CD4-positive, CD25-positive, alpha-beta regulatory T cell (primary cell): ENCODE results near the gene ZNF337. TPM values are rescaled to one million over a fixed set of nuclear protein-coding genes. Genes with fewer than 3 reads are reported as not detected.
"Not testable (repeated sequence)": the region's sequence is repeated elsewhere in the genome, so short reads cannot be mapped to it uniquely, and the experiment has no call there.

Experiments
- ATAC-seq, 2 donors: fragments of 150-1000 bp; cut with Tn5 transposase; one replicate each; pipeline ENCODE4 v1.10.0; 2021; ENCODE audit warnings: low read depth in 2 of 2, moderate number of reproducible peaks in 2 of 2, moderate library complexity in 1 of 2
- DNase-seq, 3 donors: peaks; one replicate each; pipeline versions ENCODE4 v3.0.0 to v3.0.0-alpha.2; 2012 to 2022; ENCODE audit warnings: mixed read lengths in 1 of 3
- H3K27ac ChIP-seq: one replicate; pipeline ENCODE4 v1.7.0; 2013; ENCODE audit warnings: mild to moderate bottlenecking, low read length; ENCODE audit not compliant: insufficient read depth, poor library complexity, severe bottlenecking
- H3K27me3 ChIP-seq: one replicate; pipeline ENCODE4 v1.7.0; 2013; ENCODE audit warnings: low read length; ENCODE audit not compliant: control insufficient read depth, insufficient read depth
- H3K36me3 ChIP-seq: one replicate; pipeline ENCODE4 v1.7.0; 2013; ENCODE audit warnings: mild to moderate bottlenecking, low read length, moderate library complexity; ENCODE audit not compliant: control insufficient read depth, insufficient read depth
- H3K4me1 ChIP-seq: 2 replicates; pipeline ENCODE4 v1.7.0; 2013; ENCODE audit warnings: mild to moderate bottlenecking, low read length; ENCODE audit not compliant: insufficient read depth, control insufficient read depth, poor library complexity, severe bottlenecking
- H3K4me3 ChIP-seq: one replicate; pipeline ENCODE4 v1.7.0; 2013; ENCODE audit warnings: low read depth, mild to moderate bottlenecking, low read length, moderate library complexity
- H3K9me3 ChIP-seq, 2 experiments: 1 replicate in 1 of 2; 2 replicates in 1 of 2; pipeline ENCODE4 v1.7.0; 2013; ENCODE audit warnings: low read length in 2 of 2, mild to moderate bottlenecking in 1 of 2, moderate library complexity in 1 of 2; ENCODE audit not compliant: control insufficient read depth in 2 of 2
- H3K27ac Mint-ChIP-seq, 3 donors: one replicate each; pipeline ENCODE4 v1.8.0; 2020 to 2022; ENCODE audit warnings: mild to moderate bottlenecking in 3 of 3, mixed read lengths in 3 of 3, moderate library complexity in 2 of 3
- H3K27me3 Mint-ChIP-seq: one replicate; pipeline ENCODE4 v1.8.0; 2022; ENCODE audit warnings: mild to moderate bottlenecking, mixed read lengths
- H3K36me3 Mint-ChIP-seq: one replicate; pipeline ENCODE4 v1.8.0; 2020; ENCODE audit warnings: mixed read lengths
- H3K4me1 Mint-ChIP-seq, 4 donors: one replicate each; pipeline ENCODE4 v1.8.0; 2020 to 2022; ENCODE audit warnings: mixed read lengths in 4 of 4, mild to moderate bottlenecking in 1 of 4
- H3K4me3 Mint-ChIP-seq, 4 donors: one replicate each; pipeline ENCODE4 v1.8.0; 2020 to 2022; ENCODE audit warnings: mild to moderate bottlenecking in 4 of 4, mixed read lengths in 4 of 4, moderate library complexity in 3 of 4
- H3K9me3 Mint-ChIP-seq, 7 donors: one replicate each; pipeline ENCODE4 v1.8.0; 2020 to 2022; ENCODE audit warnings: mixed read lengths in 7 of 7, mild to moderate bottlenecking in 3 of 7, moderate library complexity in 2 of 7
- polyA plus RNA-seq, 4 donors: library from polyadenylated mRNA; unstranded; fragments of 300-500 nt; fragmentation: Illumina TruSeq; gene quantifications; one replicate each; pipeline ENCODE4 v1.2.3, GENCODE V29; 2021
- total RNA-seq: library from RNA; stranded (reverse); gene quantifications from one replicate; pipeline ENCODE4 v1.2.3, GENCODE V29; 2022

The ZNF337 gene
- total and polyA plus RNA-seq, 5 donors from 2014 or later = 7.1 to 18.1 (median 11.6) TPM

- Mint-ChIP-seq H3K27me3 (peaks cover 4% of the 10 kb centered on the region), H3K36me3 (peaks cover 21% of the 10 kb centered on the region), H3K4me3 (peak overlapping the region; percentile 93 to 96 (median 94)), H3K9me3 (peaks cover 0 to 12% (median 4%) of the 10 kb centered on the region in 7 donors), H3K27ac (peak overlapping the region; percentile 63 to 90 (median 83)), H3K4me1 (peaks cover 10 to 58% (median 24%) of the 10 kb centered on the region in 4 donors)
- Histone ChIP-seq H3K36me3 (peaks cover 2% of the 10 kb centered on the region), H3K4me1 (peaks cover 12% of the 10 kb centered on the region), H3K27me3 (no peaks in the 10 kb centered on the region), H3K4me3 (peak overlapping the region; percentile 63), H3K9me3 (peaks cover 11 to 13% of the 10 kb centered on the region in 2 experiments), H3K27ac (peak overlapping the region; percentile 79)
- DNase-seq = no peak
- ATAC-seq = no peak
Measured at GRCh38 chr20:25695532-25696370, 902 bp downstream of the ZNF337 start.

- peaks cover 15% of the 10 kb centered on the region for H3K36me3 Mint-ChIP-seq
Measured at GRCh38 chr20:25692499-25692898, 4.2 kb downstream of the ZNF337 start.

GRCh38 chr20:25690427-25690826, 6.2 kb downstream of the ZNF337 start:
- Histone ChIP-seq H3K36me3 (peaks cover 10% of the 10 kb centered on the region), H3K4me1 (peaks cover 4% of the 10 kb centered on the region), H3K27me3 (no peaks in the 10 kb centered on the region), H3K27ac (no peak overlapping the region), H3K9me3 (no peaks in the 10 kb centered on the region), H3K4me3 (no peak overlapping the region)
- Mint-ChIP-seq H3K4me1 (peaks cover 15 to 48% (median 28%) of the 10 kb centered on the region in 4 donors), H3K27ac (peak overlapping the region in 2 of 3 donors; percentile 36 to 42), H3K4me3 (no peak overlapping the region), H3K9me3 (no peaks in the 10 kb centered on the region), H3K36me3 (peaks cover 17% of the 10 kb centered on the region), H3K27me3 (no peaks in the 10 kb centered on the region)
- DNase-seq = no peak
- ATAC-seq = no peak

More at GRCh38 chr20:25692499-25692898, 4.2 kb downstream of the ZNF337 start:
- Histone ChIP-seq H3K36me3 (peaks cover 4% of the 10 kb centered on the region), H3K27me3 (no peaks in the 10 kb centered on the region), H3K27ac (no peak overlapping the region), H3K9me3 (no peaks in the 10 kb centered on the region), H3K4me3 (no peak overlapping the region), H3K4me1 (peaks cover 12% of the 10 kb centered on the region)
- H3K9me3 Mint-ChIP-seq = no peaks in the 10 kb centered on the region
- peak overlapping the region in 1 of 3 donors; percentile 74 for H3K27ac Mint-ChIP-seq
- peak overlapping the region in 2 of 4 donors; percentile 55 to 74 for H3K4me3 Mint-ChIP-seq
- DNase-seq = no peak
- no peak for ATAC-seq
- H3K4me1 Mint-ChIP-seq = peaks cover 15 to 50% (median 28%) of the 10 kb centered on the region in 4 donors
- no peaks in the 10 kb centered on the region for H3K27me3 Mint-ChIP-seq

GRCh38 chr20:25686081-25687067, 10.3 kb downstream of the ZNF337 start:
- peak overlapping the region in 2 of 3 donors; percentile 25 to 56 for H3K27ac Mint-ChIP-seq
- H3K27ac ChIP-seq = no peak overlapping the region
- no peaks in the 10 kb centered on the region for H3K27me3 ChIP-seq
- ATAC-seq (no peak), DNase-seq (no peak)
- H3K9me3 Mint-ChIP-seq = peaks cover 0 to 4% (median 0%) of the 10 kb centered on the region in 7 donors
- H3K4me3 Mint-ChIP-seq = no peak overlapping the region
- H3K4me1 ChIP-seq = peaks cover 4% of the 10 kb centered on the region
- H3K4me3 ChIP-seq = no peak overlapping the region
- peaks cover 16 to 32% (median 23%) of the 10 kb centered on the region in 4 donors for H3K4me1 Mint-ChIP-seq
- peaks cover 32% of the 10 kb centered on the region for H3K36me3 Mint-ChIP-seq
- H3K36me3 ChIP-seq = peaks cover 14% of the 10 kb centered on the region
- H3K9me3 ChIP-seq = no peaks in the 10 kb centered on the region
- no peaks in the 10 kb centered on the region for H3K27me3 Mint-ChIP-seq

- H3K27me3 ChIP-seq = no peaks in the 10 kb centered on the region
- H3K27ac Mint-ChIP-seq = no peak overlapping the region
- DNase-seq (no peak), ATAC-seq (no peak)
- peaks cover 10 to 30% (median 26%) of the 10 kb centered on the region in 4 donors for H3K4me1 Mint-ChIP-seq
- peaks cover 4% of the 10 kb centered on the region for H3K4me1 ChIP-seq
- H3K4me3 Mint-ChIP-seq = no peak overlapping the region
- peaks cover 0 to 4% (median 0%) of the 10 kb centered on the region in 7 donors for H3K9me3 Mint-ChIP-seq
- H3K9me3 ChIP-seq = no peaks in the 10 kb centered on the region
- peaks cover 27% of the 10 kb centered on the region for H3K36me3 Mint-ChIP-seq
- H3K4me3 ChIP-seq = no peak overlapping the region
- H3K27me3 Mint-ChIP-seq = no peaks in the 10 kb centered on the region
- H3K27ac ChIP-seq = no peak overlapping the region
- peaks cover 22% of the 10 kb centered on the region for H3K36me3 ChIP-seq
Measured at GRCh38 chr20:25685276-25686080, 11.2 kb downstream of the ZNF337 start.

GRCh38 chr20:25683826-25684225, 12.8 kb downstream of the ZNF337 start:
- not testable (repeated sequence) for H3K9me3 ChIP-seq, H3K4me3 ChIP-seq, H3K27me3 ChIP-seq, H3K27me3 Mint-ChIP-seq, H3K27ac Mint-ChIP-seq, DNase-seq, ATAC-seq, H3K9me3 Mint-ChIP-seq, H3K4me3 Mint-ChIP-seq, H3K4me1 ChIP-seq, H3K27ac ChIP-seq
- H3K36me3 ChIP-seq = peaks cover 25% of the 10 kb centered on the region
- Mint-ChIP-seq H3K4me1 (peaks cover 15 to 34% (median 22%) of the 10 kb centered on the region in 4 donors), H3K36me3 (peaks cover 34% of the 10 kb centered on the region)

GRCh38 chr20:25683050-25683449, 13.6 kb downstream of the ZNF337 start:
- no peak for ATAC-seq
- Mint-ChIP-seq H3K27me3 (no peaks in the 10 kb centered on the region), H3K4me3 (peak overlapping the region in 1 of 4 donors; percentile 10), H3K4me1 (peaks cover 15 to 41% (median 26%) of the 10 kb centered on the region in 4 donors), H3K9me3 (peaks cover 0 to 4% (median 0%) of the 10 kb centered on the region in 7 donors), H3K36me3 (peaks cover 42% of the 10 kb centered on the region), H3K27ac (peak overlapping the region in 1 of 3 donors; percentile 36)
- peaks cover 4% of the 10 kb centered on the region for H3K4me1 ChIP-seq
- no peaks in the 10 kb centered on the region for H3K27me3 ChIP-seq
- H3K9me3 ChIP-seq = no peaks in the 10 kb centered on the region
- no peak overlapping the region for H3K27ac ChIP-seq
- no peak for DNase-seq
- H3K36me3 ChIP-seq = peaks cover 25% of the 10 kb centered on the region
- H3K4me3 ChIP-seq = no peak overlapping the region
